PFSK-1 (cell line): Measurements from ENCODE around the gene MED1.

Experiments used
- POLR2AphosphoS5 ChIP-seq: IDR thresholded peaks from 2 replicates; pipeline ENCODE4 v1.6.1; 2012; ENCODE audit warnings: low read depth, mild to moderate bottlenecking, control low read depth, low read length, moderate library complexity
- SIN3A ChIP-seq: IDR thresholded peaks from 2 replicates; pipeline ENCODE4 v1.6.1; 2012; ENCODE audit warnings: mild to moderate bottlenecking, low read length, moderate library complexity, borderline replicate concordance; ENCODE audit not compliant: insufficient read depth
- TAF1 ChIP-seq: IDR thresholded peaks from 2 replicates; pipeline ENCODE4 v1.6.1; 2012; ENCODE audit warnings: low read length, control low read depth, borderline replicate concordance; ENCODE audit not compliant: insufficient read depth
- TF ChIP-seq, protein P1 (sequence below), 2 experiments: IDR thresholded peaks; 2 replicates each; pipeline versions ENCODE4 v1.6.1 to v1.8.0; 2011 to 2012; ENCODE audit warnings: low read depth in 2 of 2, low read length in 2 of 2, control low read depth in 1 of 2, inconsistent platforms in 1 of 2, mild to moderate bottlenecking in 1 of 2, moderate library complexity in 1 of 2; ENCODE audit not compliant: insufficient read depth in 1 of 2

DNA sequence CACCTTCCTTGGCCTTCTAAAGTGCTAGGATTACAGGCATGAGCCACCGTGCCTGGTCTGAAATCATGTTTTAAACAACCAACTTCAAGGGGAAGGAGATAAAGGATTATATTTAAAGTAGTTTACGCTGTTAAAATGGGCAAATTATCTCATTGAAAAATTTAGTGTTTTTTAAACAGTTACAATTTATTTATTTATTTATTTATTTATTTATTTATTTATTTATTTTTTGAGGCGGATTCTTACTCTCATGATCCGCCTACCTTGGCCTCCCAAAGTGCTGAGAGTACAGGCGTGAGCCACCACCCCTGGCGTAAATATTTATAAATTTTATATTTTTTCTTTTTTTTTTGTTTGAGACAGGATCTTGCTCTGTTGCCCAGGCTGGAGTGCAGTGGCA, 32.4 kb upstream of the MED1 start:
- no peak for TF ChIP-seq TAF1
- TF ChIP-seq POLR2AphosphoS5 = no peak
- TF ChIP-seq SIN3A = no peak
- TF ChIP-seq, protein P1, sequence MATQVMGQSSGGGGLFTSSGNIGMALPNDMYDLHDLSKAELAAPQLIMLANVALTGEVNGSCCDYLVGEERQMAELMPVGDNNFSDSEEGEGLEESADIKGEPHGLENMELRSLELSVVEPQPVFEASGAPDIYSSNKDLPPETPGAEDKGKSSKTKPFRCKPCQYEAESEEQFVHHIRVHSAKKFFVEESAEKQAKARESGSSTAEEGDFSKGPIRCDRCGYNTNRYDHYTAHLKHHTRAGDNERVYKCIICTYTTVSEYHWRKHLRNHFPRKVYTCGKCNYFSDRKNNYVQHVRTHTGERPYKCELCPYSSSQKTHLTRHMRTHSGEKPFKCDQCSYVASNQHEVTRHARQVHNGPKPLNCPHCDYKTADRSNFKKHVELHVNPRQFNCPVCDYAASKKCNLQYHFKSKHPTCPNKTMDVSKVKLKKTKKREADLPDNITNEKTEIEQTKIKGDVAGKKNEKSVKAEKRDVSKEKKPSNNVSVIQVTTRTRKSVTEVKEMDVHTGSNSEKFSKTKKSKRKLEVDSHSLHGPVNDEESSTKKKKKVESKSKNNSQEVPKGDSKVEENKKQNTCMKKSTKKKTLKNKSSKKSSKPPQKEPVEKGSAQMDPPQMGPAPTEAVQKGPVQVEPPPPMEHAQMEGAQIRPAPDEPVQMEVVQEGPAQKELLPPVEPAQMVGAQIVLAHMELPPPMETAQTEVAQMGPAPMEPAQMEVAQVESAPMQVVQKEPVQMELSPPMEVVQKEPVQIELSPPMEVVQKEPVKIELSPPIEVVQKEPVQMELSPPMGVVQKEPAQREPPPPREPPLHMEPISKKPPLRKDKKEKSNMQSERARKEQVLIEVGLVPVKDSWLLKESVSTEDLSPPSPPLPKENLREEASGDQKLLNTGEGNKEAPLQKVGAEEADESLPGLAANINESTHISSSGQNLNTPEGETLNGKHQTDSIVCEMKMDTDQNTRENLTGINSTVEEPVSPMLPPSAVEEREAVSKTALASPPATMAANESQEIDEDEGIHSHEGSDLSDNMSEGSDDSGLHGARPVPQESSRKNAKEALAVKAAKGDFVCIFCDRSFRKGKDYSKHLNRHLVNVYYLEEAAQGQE (IDR thresholded peaks at IDR 0.05; ENCODE audit: insufficient read depth in 1 of 2, low read depth in 2 of 2, low read length in 2 of 2) = no peak
